Activated naive CD8-positive, alpha-beta T cell treated with anti-CD3 and anti-CD28 coated beads, Interleukin-2, amount 10 ng/mL, durations not matched to agents 7 days and 5 days (primary cell): ENCODE results near the gene RAPGEF2. TPM values are rescaled to one million over a fixed set of nuclear protein-coding genes. Genes with fewer than 3 reads are reported as not detected.
"Not testable (repeated sequence)": the region's sequence is repeated elsewhere in the genome, so short reads cannot be mapped to it uniquely, and the experiment has no call there.

ENCODE experiments used
- ATAC-seq: fragments of 150-1000 bp; cut with Tn5 transposase; one replicate; pipeline ENCODE4 v1.10.0; 2021; ENCODE audit warnings: low read depth, moderate library complexity
- POLR2A ChIA-PET: fragments of 350-600 bp; sonication (Branson Sonifier 250); formaldehyde crosslinking; loops from one replicate; lab custom pipeline; 2021; ENCODE audit warnings: antibody characterized with exemption; lab: Charles Lee
- DNase-seq: peaks from one replicate; pipeline ENCODE4 v3.0.0; 2021
- H3K27ac Mint-ChIP-seq: one replicate; pipeline ENCODE4 v1.8.0; 2022; ENCODE audit warnings: mild to moderate bottlenecking, mixed read lengths
- H3K27me3 Mint-ChIP-seq: one replicate; pipeline ENCODE4 v1.8.0; 2022; ENCODE audit warnings: mild to moderate bottlenecking, moderate library complexity, mixed read lengths
- H3K36me3 Mint-ChIP-seq: one replicate; pipeline ENCODE4 v1.8.0; 2021; ENCODE audit warnings: mild to moderate bottlenecking, mixed read lengths
- H3K4me1 Mint-ChIP-seq: one replicate; pipeline ENCODE4 v1.8.0; 2021; ENCODE audit warnings: mixed read lengths
- H3K4me3 Mint-ChIP-seq: one replicate; pipeline ENCODE4 v1.8.0; 2022; ENCODE audit warnings: mild to moderate bottlenecking, moderate library complexity, mixed read lengths
- H3K9me3 Mint-ChIP-seq: one replicate; pipeline ENCODE4 v1.8.0; 2021; ENCODE audit warnings: mixed read lengths
- total RNA-seq, 2 experiments: library from RNA; stranded (reverse); gene quantifications; one replicate each; pipeline ENCODE4 v1.2.3, GENCODE V29; 2021

RAPGEF2 gene
- total RNA-seq, 2 experiments from 2014 or later, result 23.2 to 24.1 TPM

DNA sequence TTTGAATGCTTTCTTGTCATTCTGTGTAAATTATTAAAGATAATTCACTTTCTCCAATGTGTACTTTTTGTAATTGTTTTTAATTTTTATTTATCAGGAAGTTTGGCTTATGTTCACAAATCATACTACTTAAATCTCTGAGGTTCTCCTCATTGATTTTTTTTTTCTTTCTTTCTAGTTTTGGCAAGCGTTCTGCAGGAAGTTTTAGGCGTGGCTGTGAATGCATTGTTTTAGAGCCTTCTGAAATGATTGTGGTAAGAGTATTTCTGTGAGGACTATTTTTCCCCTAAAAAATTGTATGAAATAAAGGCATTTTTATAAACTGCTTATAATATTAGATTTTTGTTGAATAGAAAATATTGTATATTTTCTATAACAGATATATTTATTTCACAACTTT, 135.8 kb downstream of the RAPGEF2 start:
- DNase-seq, result no peak
- Mint-ChIP-seq H3K27me3 (no peaks in the 10 kb centered on the region), H3K36me3 (peaks cover 5% of the 10 kb centered on the region), H3K27ac (no peak overlapping the region), H3K4me3 (no peak overlapping the region), H3K4me1 (peaks cover 2% of the 10 kb centered on the region), H3K9me3 (no peaks in the 10 kb centered on the region)
- ATAC-seq, result no peak
- POLR2A ChIA-PET, result no interaction called here

DNA sequence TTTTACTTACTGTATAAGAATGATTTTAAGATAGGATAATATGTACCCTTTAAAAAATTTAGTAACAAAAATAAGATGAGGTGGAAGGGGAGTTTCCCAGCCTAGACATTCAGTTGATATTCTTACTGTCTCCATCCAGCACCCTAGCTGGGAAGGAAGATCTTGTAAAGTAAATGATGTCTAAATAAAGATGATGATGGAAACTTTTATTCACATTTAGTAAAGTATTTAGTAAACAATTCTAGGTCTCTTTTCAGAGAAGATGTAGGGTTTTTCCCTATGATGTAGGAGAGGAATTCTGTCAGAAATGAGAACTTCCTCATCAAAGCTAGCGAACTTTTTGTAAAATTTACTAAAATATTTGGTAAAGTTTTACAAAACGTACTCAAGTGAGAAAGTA, 136.8 kb downstream of the RAPGEF2 start:
- Mint-ChIP-seq H3K4me3 (no peak overlapping the region), H3K36me3 (peaks cover 7% of the 10 kb centered on the region), H3K27me3 (no peaks in the 10 kb centered on the region), H3K27ac (no peak overlapping the region), H3K4me1 (peaks cover 2% of the 10 kb centered on the region), H3K9me3 (no peaks in the 10 kb centered on the region)
- POLR2A ChIA-PET, result no interaction called here
- DNase-seq (no peak), ATAC-seq (no peak)

DNA sequence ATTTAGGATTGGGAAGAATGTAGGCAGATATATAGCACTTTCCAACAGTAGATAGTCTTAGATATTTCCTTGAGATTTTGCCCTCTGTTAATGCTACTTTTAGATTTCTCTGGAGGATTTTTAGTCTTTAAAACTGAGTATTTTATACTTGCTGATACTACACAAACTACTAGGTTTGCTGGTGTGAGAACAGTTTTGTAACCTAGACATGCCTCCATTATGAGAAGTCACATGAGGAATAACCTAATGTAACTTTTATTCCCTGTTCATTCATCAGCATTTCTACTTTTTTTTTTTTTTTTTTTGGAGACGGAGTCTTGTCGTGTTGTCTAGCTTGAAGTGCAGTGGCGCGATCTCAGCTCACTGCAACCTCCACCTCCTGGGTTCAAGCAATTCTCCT, 137.2 kb downstream of the RAPGEF2 start:
- ATAC-seq (no peak), DNase-seq (no peak)
- H3K36me3 Mint-ChIP-seq, result peaks cover 7% of the 10 kb centered on the region
- no peaks in the 10 kb centered on the region for H3K27me3 Mint-ChIP-seq
- POLR2A ChIA-PET, result interaction anchor here (0.6 to 0.7 kb wide), 2 partner anchors 45 to 54 kb away, joined by 3 to 6 read pairs; no protein-coding TSS in a partner anchor
- H3K27ac Mint-ChIP-seq, result no peak overlapping the region
- H3K4me1 Mint-ChIP-seq, result peaks cover 2% of the 10 kb centered on the region
- no peak overlapping the region for H3K4me3 Mint-ChIP-seq
- H3K9me3 Mint-ChIP-seq, result no peaks in the 10 kb centered on the region

DNA sequence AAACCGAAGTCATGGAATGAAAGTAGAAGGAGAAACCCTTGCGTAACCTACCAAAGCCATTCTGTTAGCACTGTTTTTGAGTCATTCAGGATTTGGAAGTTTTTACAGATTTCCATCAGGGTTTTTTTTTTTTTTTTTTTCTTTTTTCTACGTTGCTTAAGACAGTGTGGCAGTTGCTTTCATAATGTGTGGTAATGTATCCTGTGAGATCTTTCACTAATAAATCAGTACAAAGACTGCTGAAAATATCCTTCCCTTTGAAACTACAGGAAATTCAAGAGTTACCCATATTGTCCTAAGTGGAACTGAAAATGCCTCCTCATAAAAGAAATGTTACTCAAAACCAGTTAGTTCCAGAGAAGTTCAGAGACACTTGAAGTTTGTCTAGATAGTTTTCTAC, 137.8 kb downstream of the RAPGEF2 start:
- DNase-seq, result no peak
- ATAC-seq, result no peak
- Mint-ChIP-seq H3K27me3 (no peaks in the 10 kb centered on the region), H3K27ac (no peak overlapping the region), H3K9me3 (no peaks in the 10 kb centered on the region), H3K4me1 (peaks cover 2% of the 10 kb centered on the region), H3K4me3 (no peak overlapping the region), H3K36me3 (peaks cover 7% of the 10 kb centered on the region)
- POLR2A ChIA-PET, result interaction anchor here (0.6 to 0.7 kb wide), 2 partner anchors 46 to 53 kb away, joined by 3 to 6 read pairs; no protein-coding TSS in a partner anchor

DNA sequence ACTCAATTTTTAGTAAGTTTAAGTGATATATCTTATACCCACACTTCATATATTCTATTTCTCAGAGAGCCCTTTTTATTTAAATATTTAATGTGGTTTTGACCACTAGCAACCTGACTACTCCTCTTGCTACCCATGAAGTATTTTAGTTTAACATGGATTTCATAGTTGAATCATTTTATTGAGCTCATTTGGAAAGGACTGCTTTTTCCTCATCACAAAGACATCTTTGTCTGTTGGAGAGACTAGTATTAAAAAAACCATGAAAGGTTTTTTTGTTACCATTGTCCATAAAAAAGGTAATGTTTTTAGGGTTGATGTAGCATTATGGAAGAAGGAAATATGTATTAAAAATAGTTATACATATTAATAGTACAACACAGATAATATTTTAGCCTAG, 139.5 kb downstream of the RAPGEF2 start:
- no peak for DNase-seq
- Mint-ChIP-seq H3K4me1 (peaks cover 2% of the 10 kb centered on the region), H3K27me3 (no peaks in the 10 kb centered on the region), H3K27ac (no peak overlapping the region), H3K4me3 (no peak overlapping the region), H3K36me3 (peaks cover 8% of the 10 kb centered on the region), H3K9me3 (no peaks in the 10 kb centered on the region)
- POLR2A ChIA-PET, result no interaction called here
- no peak for ATAC-seq

DNA sequence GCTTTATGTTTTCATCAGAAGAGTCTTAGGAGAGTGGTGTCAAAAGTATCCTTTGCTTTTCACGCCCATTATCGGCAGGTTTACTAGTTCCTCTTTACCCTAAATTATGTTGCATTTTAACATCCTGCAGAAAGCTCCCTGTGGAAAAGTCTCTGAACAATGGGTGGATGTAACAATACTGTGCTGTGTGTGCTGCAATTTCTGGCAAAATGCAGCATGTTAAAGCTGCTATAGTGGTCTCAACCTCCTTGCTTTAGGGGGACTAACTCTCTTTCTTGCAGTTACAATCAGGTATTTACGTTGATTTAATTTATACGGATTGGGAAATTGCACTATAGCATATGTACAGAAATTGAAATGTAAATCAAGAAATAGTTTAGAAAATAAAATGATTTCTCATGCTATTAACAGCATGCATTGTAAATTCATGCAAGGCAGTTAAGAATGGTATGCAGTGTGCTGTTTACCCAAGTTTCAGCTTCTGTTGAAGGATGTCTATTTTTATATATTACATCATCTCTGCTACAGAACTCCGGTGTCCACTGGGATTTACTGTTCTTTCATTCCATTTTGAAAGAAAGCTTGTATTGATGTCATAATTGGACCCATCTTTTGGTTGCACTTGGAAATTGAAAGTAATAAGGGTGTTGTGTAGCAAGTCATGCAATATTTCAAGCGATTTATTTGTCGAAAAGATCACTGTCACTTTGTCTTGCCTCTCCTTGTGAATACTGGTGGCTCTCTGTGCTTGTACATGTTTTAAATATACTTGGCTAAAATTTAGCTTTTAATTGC, 145.7 kb downstream of the RAPGEF2 start:
- POLR2A ChIA-PET, result interaction anchor here (0.6 kb wide), 1 partner anchor 13 kb away, joined by 3 read pairs; no protein-coding TSS in a partner anchor
- ATAC-seq, result no peak
- H3K4me1 Mint-ChIP-seq, result peaks cover 4% of the 10 kb centered on the region
- H3K9me3 Mint-ChIP-seq, result peaks cover 2% of the 10 kb centered on the region
- no peak overlapping the region for H3K27ac Mint-ChIP-seq
- H3K4me3 Mint-ChIP-seq, result no peak overlapping the region
- no peak for DNase-seq
- H3K36me3 Mint-ChIP-seq, result peaks cover 7% of the 10 kb centered on the region
- no peaks in the 10 kb centered on the region for H3K27me3 Mint-ChIP-seq

DNA sequence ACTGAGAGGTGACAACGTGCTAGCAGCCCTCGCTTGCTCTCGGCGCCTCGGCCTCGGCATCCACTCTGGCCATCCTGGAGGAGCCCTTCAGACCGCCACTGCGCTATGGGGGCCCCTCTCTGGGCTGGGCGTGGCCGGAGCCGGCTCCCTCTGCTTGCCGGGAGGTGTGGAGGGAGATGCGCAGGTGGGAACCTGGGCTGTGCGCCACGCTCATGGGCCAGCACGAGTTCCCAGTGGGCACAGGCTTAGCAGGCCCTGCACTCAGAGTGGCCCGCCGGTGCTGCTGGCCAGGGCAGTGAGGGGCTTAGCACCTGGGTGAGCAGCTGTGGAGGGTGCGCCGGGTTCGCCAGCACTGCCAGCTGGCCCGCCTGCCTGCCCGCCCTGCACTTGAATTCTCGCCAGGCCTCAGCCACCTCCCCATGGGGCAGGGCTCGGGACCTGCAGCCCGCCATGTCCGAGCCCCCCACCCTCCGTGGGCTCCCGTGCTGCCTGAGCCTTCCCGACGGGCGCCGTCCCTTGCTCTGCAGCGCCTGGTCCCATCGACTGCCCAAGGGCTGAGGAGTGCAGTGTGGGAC, 148.0 kb downstream of the RAPGEF2 start:
- no peak for DNase-seq
- H3K36me3 Mint-ChIP-seq, result peaks cover 4% of the 10 kb centered on the region
- H3K4me3 Mint-ChIP-seq, result no peak overlapping the region
- no peak overlapping the region for H3K27ac Mint-ChIP-seq
- POLR2A ChIA-PET, result interaction anchor here (0.7 kb wide), 1 partner anchor 30 kb away, joined by 4 read pairs; no protein-coding TSS in a partner anchor
- H3K27me3 Mint-ChIP-seq, result no peaks in the 10 kb centered on the region
- ATAC-seq, result no peak
- H3K4me1 Mint-ChIP-seq, result peaks cover 4% of the 10 kb centered on the region
- peaks cover 2% of the 10 kb centered on the region for H3K9me3 Mint-ChIP-seq

DNA sequence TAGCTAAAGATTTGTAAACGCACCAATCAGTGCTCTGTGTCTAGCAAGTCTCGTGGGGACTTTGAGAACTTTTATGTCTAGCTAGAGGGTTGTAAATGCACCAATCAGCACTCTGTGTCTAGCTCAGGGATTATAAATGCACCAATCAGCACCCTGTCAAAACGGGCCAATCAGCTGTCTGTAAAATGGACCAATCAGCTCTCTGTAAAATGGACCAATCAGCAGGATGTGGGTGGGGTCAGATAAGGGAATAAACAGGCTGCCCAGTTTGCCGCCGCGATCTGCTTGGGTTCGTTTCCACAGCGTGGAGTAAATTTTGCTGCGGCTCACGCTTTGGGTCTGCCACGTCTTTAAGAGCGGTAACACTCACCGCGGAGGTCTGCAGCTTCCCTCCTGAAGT, 148.7 kb downstream of the RAPGEF2 start:
- ATAC-seq, H3K36me3 Mint-ChIP-seq, H3K27me3 Mint-ChIP-seq, DNase-seq, POLR2A ChIA-PET, H3K9me3 Mint-ChIP-seq, H3K4me3 Mint-ChIP-seq, H3K4me1 Mint-ChIP-seq, H3K27ac Mint-ChIP-seq: not testable (repeated sequence)

DNA sequence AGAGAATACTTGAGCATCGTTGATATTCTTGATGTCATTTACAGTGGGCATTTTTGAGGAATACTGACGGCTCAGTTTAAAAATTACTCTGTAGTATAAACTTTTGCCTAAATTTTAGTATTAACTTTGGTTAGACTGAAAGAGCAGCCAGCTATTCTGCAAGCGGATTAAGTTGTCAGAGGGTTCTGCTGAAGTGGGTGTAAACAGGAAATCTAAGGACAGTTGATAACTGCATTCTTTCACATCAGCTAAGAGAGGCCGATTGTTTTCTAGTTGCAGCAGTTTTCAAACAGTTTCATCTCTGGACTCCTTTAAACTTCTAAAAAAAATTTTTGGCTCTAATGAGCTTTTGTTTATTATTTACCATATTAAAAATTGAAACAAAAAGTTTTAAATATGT, 149.6 kb downstream of the RAPGEF2 start:
- Mint-ChIP-seq H3K27me3 (no peaks in the 10 kb centered on the region), H3K4me1 (peaks cover 4% of the 10 kb centered on the region), H3K36me3 (peaks cover 3% of the 10 kb centered on the region), H3K9me3 (peaks cover 2% of the 10 kb centered on the region), H3K4me3 (no peak overlapping the region), H3K27ac (no peak overlapping the region)
- POLR2A ChIA-PET, result interaction anchor here (0.6 kb wide), 1 partner anchor 49 kb away, joined by 3 read pairs; no protein-coding TSS in a partner anchor
- ATAC-seq (no peak), DNase-seq (no peak)

DNA sequence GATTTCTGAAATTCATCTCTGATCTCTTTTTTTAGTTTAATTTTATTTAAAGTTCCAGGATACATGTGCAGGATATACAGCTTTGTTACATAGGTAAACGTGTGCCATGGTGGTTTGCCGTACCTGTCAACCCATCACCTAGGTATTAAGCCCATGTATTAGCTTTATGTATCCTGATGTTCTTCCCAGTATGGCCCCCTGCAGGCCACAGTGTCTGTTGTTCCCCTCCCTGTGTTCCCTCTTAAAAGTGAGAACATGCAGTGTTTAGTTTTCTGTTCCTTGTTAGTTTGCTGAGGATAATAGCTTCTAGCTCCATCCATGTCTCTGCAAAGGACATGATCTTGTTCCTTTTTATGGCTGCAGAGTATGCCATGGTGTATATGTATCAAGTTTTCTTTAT, 153.2 kb downstream of the RAPGEF2 start:
- POLR2A ChIA-PET, result no interaction called here
- peaks cover 2% of the 10 kb centered on the region for H3K9me3 Mint-ChIP-seq
- H3K4me1 Mint-ChIP-seq, result no peaks in the 10 kb centered on the region
- no peak overlapping the region for H3K27ac Mint-ChIP-seq
- H3K36me3 Mint-ChIP-seq, result peaks cover 2% of the 10 kb centered on the region
- no peak for DNase-seq
- no peak for ATAC-seq
- no peak overlapping the region for H3K4me3 Mint-ChIP-seq
- H3K27me3 Mint-ChIP-seq, result no peaks in the 10 kb centered on the region

DNA sequence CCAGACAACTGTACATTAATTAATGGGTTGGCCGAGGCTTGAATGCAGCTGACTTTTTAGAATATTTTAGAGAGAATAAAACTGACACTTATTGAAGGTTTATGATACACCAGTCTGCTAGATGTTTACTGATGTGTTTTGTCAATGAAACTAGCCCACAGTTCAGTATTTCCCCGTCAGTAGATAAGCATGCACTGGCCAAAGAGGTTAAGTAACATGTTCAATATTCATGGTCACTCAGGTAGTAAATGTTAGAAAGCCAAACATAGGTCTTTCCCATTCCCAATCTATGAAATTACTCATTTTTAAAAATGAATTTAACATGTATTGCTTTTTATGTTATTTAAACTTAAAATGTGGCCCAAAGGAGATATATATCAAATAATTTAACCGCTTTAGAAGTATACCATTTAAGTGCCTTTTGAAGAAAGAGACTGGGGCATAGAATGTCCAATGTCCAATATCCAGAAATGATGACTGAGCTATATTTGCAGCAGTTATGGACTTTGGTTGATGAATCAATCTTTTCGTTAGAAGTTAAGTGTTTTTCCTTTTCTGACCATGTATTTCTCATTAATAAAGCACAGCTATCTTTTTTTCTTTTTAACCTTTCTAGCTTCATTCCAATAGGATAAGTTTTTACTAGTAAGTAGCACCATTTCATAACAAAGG, 156.1 kb downstream of the RAPGEF2 start:
- Mint-ChIP-seq H3K9me3 (no peaks in the 10 kb centered on the region), H3K27ac (no peak overlapping the region), H3K4me3 (no peak overlapping the region), H3K4me1 (no peaks in the 10 kb centered on the region), H3K36me3 (no peaks in the 10 kb centered on the region), H3K27me3 (no peaks in the 10 kb centered on the region)
- POLR2A ChIA-PET, result no interaction called here
- no peak for ATAC-seq
- no peak for DNase-seq

DNA sequence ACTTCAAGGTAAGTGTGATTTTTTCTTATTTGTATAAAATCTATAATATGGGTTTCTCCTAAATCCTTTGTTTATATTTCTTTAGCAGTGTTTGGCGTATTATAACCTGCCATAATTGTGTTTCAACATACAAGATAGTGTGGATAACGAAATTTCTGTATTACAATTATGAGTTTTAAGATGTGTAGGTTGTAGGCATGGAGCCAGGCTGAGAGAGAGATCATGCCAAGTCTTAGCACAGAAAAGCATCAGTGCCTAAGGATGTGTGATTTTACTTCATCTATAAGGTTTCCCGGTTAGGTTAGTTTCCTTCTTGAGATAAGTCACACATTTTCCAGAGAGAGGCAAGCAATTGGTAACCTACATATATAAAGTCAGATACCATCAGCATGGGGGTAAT, 161.2 kb downstream of the RAPGEF2 start:
- no peaks in the 10 kb centered on the region for H3K9me3 Mint-ChIP-seq
- ATAC-seq (no peak), DNase-seq (no peak)
- POLR2A ChIA-PET, result no interaction called here
- no peaks in the 10 kb centered on the region for H3K27me3 Mint-ChIP-seq
- no peak overlapping the region for H3K4me3 Mint-ChIP-seq
- H3K27ac Mint-ChIP-seq, result no peak overlapping the region
- H3K36me3 Mint-ChIP-seq, result peaks cover 2% of the 10 kb centered on the region
- no peaks in the 10 kb centered on the region for H3K4me1 Mint-ChIP-seq

DNA sequence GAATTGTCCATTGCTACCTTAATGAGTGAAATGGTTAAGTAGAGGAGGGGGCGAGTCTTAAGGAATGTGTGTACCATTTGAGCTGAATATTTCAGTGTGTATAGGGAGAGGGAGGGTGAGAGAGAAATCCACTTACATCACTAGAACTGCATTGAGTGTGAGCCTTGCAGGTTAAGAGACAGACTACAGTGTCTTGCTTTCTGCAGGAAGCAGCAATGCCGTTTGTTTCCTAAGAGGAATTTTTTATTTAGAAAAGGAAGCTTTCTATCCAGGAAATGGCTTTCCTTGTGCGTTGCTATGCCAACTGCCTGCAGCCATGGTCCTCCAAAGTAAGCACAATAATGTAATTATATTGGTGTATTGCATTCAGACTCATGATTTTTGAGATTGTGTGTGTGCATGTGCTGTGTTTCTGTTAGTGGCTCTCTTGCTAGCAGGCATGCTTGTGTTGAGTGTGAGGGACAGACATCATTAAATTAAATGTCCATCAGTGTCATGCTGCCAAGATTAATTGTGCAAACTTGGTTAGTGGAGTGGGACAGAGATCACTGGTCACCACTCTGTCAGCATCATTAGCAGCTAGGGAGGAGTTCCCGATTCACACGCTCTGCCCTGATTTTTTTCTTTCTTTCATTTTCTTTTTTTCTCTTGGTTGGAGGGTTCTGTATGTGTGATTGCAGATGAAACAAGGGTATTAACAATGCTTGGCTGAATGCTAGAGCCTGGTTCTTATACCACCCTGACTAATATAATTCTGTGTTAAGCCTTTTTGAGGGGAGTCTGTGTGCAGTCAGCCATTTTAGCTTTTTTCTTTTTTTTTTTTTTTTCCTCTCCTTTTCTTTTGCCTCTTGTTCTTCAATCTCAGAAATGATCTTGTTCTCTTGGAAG, 164.3 kb downstream of the RAPGEF2 start:
- ATAC-seq (no peak), DNase-seq (no peak)
- Mint-ChIP-seq H3K9me3 (no peaks in the 10 kb centered on the region), H3K4me3 (no peak overlapping the region), H3K27ac (no peak overlapping the region), H3K27me3 (no peaks in the 10 kb centered on the region), H3K36me3 (peaks cover 2% of the 10 kb centered on the region), H3K4me1 (peaks cover 2% of the 10 kb centered on the region)
- POLR2A ChIA-PET, result no interaction called here
